HG02623 (cell line): ENCODE data around the gene SIPA1L2.

Source experiments
- ATAC-seq: cut with Tn5 transposase; IDR thresholded peaks from one replicate; pipeline ENCODE4 v1.9.1; 2021; ENCODE audit warnings: moderate library complexity; ENCODE audit not compliant: unreplicated experiment

The SIPA1L2 gene, protein sequence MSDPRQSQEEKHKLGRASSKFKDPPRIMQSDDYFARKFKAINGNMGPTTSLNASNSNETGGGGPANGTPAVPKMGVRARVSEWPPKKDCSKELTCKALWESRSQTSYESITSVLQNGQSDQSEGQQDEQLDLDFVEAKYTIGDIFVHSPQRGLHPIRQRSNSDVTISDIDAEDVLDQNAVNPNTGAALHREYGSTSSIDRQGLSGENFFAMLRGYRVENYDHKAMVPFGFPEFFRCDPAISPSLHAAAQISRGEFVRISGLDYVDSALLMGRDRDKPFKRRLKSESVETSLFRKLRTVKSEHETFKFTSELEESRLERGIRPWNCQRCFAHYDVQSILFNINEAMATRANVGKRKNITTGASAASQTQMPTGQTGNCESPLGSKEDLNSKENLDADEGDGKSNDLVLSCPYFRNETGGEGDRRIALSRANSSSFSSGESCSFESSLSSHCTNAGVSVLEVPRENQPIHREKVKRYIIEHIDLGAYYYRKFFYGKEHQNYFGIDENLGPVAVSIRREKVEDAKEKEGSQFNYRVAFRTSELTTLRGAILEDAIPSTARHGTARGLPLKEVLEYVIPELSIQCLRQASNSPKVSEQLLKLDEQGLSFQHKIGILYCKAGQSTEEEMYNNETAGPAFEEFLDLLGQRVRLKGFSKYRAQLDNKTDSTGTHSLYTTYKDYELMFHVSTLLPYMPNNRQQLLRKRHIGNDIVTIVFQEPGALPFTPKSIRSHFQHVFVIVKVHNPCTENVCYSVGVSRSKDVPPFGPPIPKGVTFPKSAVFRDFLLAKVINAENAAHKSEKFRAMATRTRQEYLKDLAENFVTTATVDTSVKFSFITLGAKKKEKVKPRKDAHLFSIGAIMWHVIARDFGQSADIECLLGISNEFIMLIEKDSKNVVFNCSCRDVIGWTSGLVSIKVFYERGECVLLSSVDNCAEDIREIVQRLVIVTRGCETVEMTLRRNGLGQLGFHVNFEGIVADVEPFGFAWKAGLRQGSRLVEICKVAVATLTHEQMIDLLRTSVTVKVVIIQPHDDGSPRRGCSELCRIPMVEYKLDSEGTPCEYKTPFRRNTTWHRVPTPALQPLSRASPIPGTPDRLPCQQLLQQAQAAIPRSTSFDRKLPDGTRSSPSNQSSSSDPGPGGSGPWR (N-terminal part only)

DNA sequence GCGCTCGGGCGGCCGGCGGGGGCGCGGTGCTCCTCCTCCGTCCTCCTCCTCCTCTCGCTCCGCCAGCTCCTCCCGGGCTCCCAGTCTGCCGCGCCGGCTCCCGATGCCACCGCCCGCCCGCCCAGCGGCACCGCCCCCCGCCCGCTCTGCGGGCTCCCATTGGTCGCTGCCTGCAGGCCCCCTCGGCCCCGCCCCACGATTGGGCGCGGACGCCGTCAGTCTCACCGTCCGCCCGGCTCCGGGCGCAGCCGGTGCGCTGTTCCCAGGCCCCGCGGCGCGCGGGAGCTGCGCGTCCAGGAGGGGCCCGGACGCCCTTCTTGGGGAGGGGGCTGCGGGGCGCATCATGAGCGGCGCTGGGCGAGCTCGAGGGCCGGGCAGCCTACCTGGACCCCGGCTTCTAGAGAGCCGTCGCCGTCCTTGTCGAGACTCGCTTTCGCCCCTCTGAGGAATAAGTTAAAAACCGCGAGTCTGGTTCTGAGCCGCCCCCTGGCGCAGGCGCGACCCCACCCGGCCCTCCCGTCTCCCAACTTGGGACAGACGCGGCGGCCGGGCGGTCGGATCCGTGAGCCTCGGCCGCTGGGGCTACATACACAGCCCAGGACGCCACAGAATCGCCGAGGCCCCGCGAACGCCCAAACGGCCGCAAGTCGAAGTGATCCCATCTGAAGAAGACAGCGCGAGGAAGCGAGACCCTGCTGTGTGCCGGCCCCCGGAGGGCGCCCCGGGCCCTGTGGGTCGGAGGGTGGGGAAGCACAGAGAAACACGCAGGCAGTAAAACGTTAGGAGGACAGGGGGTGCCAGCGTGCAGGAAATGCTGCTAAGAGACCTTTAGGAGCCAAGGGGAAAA is at the start of gene SIPA1L2:
TSS of gene SIPA1L2 (minus strand) at position 87 of the 847 bp plus-strand sequence. CDS start 114,794 bp downstream, outside the sequence.
- ATAC-seq, result peak; percentile 95

DNA sequence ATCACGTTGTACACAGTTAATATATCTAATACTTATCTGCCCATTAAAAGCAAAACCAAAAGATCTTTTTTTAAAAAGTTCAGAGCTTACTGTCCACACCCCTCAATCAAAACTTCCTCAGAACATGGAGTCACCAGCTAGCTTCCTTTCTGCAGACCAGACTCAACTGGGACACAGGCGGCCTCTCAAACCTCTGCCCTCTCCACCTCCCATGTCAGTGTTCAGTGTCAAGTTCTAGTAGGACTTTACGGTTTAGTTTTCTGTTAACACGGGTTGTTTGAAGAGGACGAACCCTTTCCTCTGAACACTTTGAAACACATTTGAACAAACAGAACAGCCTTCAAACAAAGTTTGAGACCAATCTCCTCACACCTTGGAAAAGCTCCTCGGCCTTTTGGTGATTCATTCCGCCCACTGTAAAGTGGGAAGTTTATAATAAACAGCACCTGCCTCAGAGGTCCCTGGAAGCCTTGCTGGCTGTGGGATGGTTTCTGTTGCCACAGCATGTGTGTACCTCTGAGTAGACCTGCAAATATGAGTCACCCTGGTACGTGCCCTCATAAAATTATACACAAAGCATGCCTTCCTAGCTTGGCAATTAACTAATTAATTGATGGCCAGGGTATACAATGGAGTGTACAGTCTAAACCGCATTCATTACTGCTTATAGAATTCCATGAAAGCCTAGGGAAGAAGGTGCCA is 48.4 kb upstream of the SIPA1L2 start:
- ATAC-seq, result no peak

DNA sequence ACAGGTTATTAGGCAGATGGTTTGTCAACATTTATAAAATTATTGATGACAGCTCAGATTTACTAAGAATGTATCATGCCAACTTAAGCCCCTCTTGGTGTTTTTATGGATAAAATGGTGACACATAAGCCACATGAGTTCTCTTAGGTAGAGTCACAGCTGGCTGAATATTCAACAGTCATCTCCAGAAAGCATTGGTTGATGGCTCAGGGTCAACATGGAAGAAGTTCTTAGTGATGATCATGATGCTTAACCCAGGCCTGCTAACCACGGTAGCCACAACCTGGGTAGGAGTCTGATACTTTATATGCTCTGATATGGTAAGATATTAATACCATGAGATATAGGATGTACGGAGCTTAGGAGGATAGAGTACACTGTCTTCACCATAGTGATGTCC is 46.4 kb upstream of the SIPA1L2 start:
- ATAC-seq, result no peak

DNA sequence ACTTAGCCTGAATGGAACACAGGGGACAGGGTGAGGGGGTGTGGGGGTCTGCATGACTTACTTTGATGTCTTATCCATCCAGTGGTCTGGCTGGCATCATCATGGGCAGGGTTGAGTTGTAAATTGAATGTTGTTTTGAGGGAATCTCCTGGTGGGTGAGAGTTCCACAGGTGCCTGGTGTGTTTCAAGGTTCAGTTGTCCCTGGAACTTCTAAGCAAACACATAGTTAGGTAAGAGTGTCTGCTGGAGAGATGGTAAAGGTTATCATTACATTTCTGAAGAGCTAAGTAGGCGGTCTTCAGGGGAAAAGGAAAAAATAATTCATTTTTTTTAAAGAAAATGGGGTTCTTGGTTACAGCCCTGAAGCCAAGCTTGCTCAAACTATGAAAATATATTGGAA is 46.0 kb upstream of the SIPA1L2 start:
- ATAC-seq, result no peak

DNA sequence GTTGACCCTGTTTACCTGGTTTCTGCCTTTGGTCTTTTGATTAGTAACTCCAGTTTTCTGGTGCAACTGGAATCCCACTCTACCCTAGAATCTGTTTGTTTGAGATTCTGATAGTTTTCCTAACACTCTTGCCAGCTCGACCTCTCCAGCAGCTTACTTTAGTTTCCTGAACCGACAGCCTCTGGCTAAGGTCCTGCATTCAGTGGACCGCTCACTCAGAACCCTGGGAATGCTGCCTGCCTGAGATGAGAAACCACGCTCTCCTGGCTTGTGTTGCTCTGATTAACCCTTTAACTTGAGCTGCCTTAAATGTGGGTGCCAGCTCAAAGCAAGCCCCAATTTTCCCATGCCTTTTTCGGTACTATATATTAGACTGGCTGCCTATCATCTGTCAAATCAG is 45.3 kb upstream of the SIPA1L2 start:
- no peak for ATAC-seq

DNA sequence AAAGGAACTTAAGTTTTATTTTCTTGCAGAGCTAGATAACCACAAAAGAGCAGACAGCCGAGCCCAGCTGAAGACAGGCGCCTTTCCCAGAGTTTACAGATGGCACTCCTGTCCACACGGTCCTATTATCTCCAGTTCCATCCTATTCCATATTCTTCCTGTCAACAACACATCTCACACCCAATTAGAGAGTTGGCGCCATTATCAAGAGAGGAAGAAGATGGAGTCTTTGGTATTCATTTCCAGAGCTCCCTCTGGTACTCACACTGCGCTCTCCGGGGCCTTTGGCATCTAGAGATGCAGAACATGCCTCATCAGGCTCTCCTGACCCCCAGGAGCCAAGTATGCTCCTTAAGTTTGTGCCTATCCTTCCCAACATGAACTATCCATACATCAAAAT is 43.3 kb upstream of the SIPA1L2 start:
- no peak for ATAC-seq

DNA sequence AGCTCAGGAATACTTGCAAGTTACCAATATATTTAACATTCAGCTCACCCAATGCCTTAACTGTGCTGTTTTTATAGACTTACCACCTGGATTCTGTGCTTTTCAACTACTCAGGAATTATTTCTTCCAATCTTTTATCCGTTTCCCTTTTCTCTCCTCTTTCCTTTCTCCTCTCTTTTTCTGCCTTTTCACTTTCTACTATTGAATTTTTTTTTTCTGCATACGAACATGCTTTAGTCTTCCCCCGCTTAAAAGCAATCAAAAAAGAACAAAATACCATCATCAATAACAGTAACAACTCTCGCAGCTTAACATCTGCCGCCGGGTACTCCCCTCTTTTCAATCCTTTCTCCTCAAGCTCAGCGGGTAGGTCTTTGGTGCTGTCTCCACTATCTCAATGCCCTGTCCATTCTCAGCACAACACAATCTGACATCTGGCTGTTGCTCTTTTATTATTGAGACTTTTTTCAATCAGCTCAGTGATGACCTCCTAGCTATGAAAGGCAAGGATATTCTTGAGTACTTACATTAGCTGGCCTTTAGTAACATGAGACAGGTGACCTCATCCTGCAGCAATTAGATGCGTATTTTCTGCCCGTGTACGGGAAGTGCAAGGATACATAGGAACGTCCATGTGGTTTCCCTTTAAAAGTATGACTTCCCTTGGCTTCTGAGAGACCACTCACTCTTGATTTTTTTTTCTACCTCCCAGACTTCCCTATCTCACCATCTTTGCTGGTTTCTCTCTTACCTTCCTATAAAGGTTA is 40.2 kb upstream of the SIPA1L2 start:
- no peak for ATAC-seq

DNA sequence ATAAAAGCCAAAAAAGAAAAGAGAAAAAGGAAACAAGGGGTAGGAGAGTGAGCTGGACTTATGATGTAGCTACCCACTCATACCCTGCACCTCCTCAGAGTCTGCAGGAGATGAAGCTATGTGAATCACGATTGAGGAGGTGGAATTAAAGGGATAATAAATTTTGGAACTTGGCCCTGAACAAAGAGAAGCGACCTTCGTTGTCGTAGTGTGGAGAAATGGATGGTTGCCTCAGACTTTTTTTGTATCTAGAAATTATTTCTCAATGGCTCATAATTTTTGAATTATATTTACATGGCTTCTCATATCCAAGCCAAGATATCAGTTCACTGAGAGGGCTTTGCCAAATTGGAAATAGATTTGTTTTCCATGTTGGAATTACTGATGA is 37.8 kb upstream of the SIPA1L2 start:
- ATAC-seq, result no peak

DNA sequence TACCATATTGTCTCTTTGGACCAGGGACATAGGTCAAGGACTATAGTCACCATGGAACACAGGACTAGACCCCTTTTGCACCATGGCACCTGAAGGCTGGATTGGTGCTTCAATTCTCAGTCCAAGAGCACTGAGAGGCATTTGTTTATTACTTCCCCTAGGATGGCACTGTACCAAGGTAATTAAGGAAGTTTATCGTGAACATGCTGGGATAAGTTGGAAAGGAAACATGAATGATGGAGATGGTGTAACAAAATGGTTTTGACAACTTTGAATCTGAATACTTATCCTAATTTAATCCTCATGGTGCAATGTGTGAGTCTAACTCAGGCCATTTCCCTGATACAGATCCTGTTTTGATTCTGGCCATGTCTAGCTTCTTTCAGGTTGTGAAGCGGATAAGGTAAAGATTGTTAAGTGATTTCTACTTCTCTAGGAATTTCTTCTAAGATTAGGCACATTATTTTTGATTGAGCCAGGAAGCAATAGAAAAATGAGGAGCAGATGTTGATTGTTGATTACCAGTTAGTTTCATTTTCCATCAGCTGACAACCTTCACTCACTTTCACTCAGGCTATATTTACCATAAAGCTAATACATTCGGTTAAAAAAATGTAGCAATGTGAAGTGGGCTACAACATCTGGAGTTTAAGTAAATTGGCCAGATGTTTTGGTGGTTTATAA is 37.3 kb upstream of the SIPA1L2 start:
- no peak for ATAC-seq

DNA sequence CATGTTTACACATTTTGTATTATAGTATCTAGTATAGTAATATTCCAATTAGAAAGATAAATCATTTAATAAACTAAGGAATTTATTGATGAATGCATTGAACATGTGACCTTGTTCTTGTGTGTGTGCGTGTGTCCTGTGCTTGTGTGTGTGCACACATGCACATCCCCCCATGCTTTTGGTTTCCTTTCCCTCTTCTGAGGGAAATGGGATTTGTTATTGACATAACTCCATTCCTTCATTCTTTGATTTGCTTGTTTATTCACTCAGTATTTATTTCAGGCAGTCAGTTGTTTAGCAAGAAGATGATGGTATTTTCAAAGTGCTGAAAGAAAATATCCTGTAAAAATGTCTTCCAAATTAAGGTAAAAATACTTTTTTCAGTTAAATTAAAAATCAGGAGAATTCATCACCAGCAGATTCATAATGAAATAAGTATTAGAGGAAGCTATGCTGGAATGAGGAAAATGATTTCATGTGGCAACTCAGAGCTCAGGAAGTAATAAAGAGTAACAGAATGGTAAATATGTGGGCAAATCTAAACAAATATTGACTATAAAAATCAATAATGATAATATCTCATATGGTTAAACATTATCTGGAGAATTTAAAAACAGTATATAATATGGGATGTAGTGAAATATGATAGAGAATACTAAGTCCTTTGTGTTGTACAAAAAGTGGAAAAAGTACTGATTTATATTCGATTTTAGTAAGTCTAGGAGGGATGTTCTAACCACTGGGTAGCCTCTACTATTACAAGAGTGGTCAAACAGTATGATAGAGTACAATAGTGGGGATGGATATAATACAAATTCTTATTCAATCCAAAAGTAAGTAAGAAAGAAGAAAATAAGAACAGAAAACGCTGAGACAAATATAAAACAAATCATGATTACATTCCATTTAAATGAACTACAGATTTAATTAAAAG is 35.2 kb upstream of the SIPA1L2 start:
- ATAC-seq, result no peak

DNA sequence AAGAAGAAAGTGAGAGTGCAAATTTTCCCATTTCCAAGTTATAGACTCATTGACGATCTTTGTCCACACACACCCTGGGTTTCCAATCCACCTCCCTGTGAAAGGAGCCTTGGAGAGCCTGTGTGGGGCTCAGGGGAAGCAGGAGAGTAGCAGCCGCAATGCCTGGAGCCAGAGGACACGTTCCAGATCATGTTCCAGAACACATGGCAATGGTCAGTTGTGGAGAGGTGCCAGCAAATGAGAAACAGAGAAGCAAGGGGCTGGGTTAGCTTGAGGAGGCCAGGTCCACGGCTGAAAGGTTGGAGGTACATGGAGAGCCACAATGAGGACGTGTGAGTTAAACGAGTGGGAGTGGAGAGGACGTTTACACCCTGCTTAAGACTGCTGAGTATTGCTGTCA is 33.0 kb upstream of the SIPA1L2 start:
- ATAC-seq, result no peak

DNA sequence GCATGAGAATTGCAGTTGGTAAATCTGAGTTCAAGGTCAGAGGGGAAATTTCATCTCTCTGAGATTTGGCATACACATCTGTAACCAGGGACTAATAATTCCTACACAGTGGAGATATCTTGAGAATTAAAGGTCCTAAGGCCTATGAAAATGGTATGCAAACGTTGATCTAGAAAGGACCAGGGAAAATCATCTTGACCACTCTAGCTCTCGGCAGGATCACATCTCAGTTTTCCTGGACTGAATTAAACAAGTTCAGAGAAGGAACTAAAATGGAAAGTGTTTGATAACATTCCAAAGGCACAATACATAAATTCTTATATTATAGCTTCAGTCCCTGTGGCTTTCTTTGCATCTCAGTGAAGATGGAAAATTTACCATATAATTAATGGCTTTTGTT is 28.5 kb upstream of the SIPA1L2 start:
- ATAC-seq, result no peak

DNA sequence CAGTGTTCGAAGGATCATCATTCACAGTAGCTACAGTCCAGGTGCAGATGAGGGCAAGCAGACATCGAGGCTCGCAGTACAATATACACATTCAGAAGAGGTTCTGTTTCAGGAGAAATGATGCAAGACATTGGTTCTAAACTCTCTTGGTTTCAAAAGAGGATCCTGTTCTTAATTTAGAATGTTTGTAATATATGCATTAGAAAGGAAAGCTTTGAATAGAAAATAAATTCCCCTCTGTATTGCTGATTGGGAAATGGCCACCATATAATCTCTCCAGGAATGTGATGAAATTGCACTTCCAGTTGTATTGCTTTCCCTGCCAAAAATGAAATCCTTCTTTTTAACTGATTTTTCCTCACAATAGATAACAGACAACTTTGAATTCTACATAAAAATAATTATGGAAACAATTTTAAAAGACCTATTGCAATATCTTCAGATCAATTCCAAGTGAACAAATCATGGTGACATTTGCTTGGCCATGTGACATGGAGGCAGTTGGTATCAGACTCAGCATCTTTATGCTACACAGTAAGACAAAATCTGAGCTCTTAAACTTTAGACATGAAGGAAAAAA is 27.6 kb upstream of the SIPA1L2 start:
- no peak for ATAC-seq

DNA sequence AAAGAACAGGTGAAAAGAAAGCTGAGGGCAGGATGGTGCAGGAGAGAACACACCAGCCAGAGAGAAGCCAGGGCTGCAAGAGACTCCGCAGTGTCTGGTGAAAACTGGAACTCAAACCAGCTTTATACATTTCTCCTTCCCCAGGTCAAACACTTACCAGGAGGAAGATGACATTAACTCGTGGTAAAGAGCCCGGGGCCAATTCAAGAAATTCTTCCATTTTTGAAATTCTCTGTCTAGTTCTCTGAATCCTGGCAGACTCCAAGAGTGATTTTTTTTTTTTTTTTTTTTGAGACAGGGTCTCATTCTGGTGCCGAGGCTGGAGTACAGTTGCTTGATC is 25.8 kb upstream of the SIPA1L2 start:
- ATAC-seq, result no peak

DNA sequence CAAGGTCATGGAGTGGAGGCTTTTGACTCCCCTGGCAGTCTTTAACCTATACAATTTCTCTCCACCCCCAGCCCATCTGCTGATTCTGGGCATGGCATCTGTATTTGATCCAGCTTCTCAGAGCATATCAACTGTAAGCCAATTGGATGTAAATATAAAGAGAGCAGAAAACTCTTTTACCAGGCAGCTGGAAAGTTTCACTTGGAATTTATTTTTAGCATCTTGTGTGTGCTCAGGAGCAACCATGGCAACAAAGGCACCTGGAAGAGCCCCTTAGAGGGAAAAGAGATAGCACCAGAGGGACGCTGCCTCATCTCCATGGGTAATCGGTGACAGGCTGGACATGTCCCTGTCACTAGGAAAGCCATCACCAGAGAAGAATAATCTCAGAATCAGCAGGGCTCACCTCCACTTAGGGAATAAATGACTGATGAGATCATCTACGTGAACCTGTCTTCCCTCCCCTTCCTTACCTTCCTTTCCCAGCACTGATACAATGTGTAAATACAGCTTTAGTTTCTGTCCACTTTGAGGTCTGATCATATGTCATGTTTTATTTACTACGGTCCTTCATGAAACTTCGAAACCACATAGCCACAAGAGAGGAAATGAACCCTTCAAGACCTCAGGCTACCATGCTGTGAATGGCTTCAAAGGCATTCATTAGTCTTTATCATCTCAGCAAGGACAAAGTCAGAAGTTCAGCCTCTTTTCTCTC is 25.3 kb upstream of the SIPA1L2 start:
- peak; percentile 67 for ATAC-seq

DNA sequence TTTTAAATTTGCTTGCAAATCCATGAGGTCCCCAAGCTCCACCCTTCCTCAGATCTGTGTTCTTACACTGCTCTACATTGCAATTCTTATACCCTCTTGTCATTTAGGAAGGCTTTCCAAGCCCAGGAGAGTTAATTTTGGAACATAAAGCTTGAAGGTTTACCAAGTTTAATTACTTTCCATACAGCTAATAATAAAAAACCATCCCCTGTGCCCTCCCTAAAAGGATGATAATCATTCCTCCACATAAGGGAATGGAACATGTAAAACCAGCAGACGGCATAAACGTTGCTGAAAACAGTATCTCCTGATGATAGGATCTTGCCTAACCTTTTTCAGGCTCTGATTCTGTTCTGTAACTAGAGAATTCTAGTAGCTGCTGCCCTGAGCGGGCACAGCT is 23.9 kb upstream of the SIPA1L2 start:
- ATAC-seq, result no peak

DNA sequence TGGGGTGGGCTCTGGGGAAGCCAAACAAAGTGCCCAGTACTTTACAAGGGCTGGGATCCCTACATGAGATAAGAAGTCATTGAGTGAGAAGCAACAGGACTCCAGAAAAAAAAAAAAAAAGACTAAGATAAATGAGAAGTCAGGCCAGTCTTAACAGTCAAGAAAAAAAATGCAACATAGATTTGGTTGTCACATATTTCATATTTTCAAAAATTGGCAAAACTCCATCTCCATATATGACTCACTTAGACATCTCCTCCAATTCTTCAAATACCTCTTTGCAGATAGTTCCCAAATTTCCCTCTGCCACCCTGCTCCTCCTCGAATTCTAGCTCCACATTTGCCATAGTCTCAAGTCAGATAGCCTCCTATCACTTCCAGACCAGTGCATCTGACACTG is 20.9 kb upstream of the SIPA1L2 start:
- no peak for ATAC-seq
